Measurements from ENCODE around the gene KHDRBS2.

KHDRBS2 gene

DNA sequence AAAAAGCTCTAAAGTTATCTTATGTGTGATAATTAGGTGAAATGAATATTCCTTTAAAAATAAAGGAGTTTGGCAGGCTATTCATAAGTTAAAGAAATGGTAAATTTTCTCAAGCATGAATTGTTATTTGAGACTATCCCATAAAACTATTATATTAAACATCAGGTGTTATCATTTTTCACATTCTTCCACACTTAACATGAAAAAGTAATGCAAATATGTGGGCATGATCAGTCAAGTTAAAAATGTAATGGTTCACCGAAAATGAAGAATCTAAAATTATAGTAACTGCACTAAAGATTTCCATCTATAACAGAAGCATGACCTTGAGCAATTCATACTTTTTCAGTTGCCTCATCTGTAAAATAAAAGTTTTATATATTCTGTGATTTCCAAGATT, 110.8 kb downstream of the KHDRBS2 start:
- no peak for DNase-seq (ENCODE audit: low read depth in 3 of 3)

DNA sequence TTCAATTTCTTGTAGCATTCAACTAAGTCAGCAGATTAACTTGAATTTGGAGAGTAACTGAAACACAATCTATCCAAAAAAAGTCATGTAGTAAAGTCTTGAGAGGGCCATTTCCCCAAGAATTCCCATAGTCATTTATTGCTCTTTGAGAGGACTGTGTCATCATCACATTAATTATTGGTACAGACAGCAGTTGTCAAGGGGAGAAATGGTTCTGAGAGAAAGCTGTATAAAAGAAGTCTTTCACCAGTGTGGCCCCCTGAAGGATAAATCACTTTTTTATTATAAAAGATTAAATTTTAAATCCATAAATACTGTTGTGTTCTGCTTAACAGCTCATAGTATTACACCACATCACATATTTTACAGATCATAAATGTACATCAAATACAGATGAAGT, 111.5 kb downstream of the KHDRBS2 start:
- DNase-seq (ENCODE audit: low read depth in 3 of 3) = no peak

DNA sequence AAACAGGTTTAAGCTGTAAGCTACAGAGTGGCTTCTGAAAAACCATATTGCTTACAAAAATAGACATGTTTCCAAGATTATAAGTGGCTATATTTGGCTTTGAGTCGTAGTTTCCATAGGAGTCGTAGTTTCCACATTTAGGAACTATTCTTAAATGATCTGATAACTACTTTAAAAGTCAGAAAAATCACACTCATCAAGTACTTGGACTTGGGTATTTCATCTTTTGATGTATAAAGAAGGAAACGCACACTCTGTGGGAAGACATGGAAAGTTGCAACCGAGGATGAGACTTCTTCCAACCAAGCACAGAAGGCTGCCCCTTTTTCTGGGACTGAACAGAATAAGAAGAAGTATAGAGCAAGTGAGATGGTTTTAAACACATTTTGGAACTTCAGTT, 118.3 kb downstream of the KHDRBS2 start:
- no peak for DNase-seq (ENCODE audit: low read depth in 3 of 3)

DNA sequence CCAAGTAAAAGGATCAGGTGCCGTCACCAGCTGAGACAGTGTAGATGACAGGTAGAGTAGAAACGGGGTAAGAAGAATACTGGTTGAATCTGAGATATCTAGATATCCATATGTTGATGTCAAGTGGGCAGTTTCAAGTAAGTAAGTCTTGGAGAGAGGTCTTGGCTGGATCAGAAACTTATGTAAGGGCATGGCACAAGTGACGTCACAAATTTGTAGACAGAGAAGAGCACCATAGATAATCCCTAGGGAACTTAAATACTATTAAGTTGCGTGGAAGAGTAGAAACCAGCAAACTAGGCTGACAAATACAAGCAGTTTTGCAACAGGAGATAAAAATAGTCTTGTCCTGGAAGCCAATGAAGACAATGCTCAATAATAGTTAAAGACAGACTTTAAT, 123.2 kb downstream of the KHDRBS2 start:
- no peak for DNase-seq (ENCODE audit: low read depth in 3 of 3)

DNA sequence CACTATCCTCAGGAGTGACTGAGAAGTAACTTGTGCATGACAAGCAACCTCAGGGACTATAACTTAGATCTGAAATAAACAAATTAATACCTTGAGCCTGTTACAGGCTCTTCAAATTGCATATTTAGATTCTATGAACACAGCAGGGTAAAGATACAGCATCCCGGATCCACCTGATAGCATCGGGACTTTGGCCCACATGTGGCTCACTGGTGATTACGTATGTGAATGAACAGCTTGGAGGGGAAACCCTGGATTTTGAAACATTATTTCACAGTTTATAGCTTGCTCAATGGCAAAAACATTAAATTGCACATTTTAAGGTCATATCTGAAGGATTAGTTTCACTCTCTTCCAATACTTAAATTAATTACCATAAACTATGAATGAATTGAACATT, 133.2 kb downstream of the KHDRBS2 start:
- no peak for DNase-seq (ENCODE audit: low read depth in 3 of 3)

DNA sequence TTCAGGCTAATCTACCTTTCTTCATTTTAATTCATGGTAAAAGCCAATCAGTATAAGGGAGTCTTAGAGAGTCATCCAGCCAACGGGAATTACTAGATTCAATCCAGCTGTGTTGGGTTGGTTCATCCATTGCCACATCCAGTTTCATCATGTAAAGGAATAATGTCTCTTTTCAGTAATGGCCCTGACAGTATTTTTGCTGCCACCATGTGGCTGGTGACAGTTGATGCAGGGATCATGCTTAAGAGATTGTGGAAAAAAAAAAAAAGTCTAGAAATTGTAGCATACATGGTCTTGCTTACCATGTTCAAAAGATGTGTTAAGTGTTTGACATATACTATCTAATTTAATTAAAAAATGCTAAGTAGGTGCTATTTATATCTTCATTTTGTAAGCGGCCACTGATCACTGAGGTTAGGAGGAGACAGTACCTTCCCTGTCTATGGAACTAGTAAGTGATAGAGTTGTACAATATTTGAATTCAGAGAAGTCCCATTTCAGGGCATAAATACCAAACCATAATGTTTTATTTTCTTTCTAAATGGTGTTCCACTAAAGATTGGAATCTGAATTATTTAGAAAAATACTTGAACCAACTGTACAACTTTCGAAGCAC, 135.9 kb downstream of the KHDRBS2 start:
- no peak for DNase-seq (ENCODE audit: low read depth in 3 of 3)

DNA sequence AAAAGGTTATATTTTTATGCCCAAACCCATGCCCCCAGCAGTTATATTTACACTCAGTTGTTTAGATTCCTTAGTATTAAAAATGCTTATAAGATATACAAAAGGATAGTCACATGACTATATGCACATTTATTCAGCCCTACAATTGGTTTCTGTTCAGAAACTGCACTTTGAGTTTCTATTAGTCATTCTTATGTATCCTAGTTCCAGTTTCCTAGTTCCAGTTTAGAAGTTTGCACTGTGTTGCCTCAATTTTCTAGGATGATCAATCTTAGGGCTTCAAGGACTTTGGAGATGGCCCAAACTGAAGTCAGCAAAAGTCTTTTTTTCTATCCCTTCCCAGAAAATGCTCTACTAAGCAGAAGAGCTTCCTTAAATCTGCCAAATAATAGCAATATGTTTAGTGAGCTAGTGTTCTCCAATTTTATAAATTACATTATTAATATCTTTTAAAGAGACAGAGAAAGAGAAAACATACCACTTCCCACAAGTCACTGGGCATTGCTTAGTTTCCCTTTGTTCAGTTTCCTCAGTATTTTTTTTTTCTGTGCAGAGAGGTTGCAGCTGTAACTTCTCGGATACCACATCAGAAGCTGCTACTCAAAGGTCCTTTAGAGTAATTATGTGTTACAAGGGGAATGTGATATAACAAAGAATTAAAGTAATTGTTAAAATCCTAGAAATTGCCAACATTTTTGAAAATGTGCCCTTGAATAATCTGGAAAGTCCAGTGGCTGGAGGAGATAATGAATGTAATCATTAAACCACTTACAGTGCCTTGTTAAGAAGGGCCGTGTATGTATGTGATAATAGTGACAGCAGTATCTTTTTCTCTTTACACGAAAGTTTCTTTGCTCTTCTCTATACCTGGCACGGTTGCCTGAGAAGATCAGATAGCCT, 138.8 kb downstream of the KHDRBS2 start:
- DNase-seq (ENCODE audit: low read depth in 3 of 3) = no peak

DNA sequence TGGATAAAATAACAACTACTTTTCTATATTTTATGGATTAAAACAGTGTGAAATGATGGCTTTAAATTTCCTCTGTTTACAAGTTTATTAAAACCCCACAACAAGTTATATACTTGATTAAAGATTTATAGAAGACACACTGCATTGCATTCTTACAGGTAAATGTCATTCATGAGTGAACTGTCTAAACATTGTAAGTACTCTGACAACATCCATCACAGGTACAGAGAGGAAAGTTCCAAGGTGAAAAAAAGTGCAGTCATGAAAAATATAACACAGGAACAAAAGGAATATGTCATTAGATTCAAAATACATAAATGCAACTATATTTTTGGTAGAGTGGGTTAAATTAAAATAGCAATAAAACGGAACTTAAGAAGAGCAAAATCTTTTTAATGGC, 156.9 kb downstream of the KHDRBS2 start:
- DNase-seq (ENCODE audit: low read depth in 3 of 3) = no peak

DNA sequence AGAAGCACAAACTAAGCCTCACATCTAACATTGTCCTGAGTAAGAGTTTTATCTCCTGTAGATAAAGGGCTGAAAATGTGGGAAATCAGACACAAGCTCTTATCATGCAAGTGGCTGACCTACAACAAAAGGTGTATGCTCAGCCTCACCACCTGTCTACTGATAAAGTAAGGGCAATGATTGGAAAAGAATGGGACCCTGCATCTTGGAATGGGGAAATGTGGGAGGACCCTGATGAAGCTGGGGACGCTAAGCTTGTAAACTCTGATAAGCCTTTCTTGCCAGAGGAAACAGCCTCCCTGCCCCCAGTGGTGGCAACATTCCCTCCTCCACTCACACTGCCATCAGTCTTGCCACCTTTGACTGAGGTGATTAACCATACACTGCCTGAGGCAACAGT, 166.6 kb downstream of the KHDRBS2 start:
- no peak for DNase-seq (ENCODE audit: low read depth in 3 of 3)

DNA sequence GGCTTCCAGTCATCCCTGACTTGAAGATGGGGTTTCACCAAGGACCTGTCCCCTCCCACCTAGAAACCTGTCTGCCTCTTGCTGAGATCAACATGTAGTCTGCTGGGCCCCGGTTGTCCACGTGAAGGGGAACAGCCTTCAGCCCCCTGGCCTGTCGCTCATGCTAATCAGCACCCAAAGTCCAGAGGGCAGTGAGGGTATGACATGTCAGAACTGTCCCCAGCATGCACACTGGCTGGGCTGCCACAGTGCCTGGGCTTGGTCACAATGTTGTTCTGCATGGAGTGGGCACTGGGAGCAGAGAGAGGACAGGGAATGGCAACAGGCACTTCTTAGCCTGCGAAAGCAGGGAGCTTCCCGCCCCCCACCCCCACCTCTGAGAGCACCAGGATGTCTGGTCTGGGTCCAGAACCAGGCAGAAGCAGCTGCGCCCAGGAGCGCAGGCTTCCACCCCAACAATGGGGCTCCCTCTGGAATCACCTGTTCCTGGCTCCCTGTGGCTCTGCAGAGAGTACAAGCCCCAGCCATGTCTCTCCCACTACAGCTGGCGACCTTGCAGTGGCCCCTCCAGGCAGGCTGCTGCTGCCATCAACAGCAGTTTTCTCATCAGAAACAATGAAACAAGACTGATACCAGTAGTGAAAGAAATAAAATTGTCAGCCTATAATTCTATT, 182.7 kb downstream of the KHDRBS2 start:
- no peak for DNase-seq (ENCODE audit: low read depth in 3 of 3)

DNA sequence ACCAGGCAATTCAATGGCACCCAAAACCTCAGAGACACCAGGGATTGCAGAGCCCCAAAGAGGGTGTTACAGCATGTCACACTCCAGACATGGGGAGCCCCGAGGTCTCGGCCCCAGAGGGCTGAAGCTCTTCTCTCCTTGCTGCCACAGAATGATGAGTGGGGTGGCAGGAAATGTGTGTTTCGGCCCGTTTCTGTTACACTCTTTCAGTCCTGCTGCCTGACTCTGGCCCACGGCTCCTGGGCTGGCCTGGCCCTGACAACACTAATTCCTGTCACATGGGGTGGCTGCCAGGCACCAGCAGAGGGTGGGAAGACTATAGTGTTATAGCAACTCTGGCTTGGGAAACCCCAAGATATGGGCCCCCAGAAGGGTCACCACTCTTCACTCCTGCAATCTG, 183.6 kb downstream of the KHDRBS2 start:
- no peak for DNase-seq (ENCODE audit: low read depth in 3 of 3)

DNA sequence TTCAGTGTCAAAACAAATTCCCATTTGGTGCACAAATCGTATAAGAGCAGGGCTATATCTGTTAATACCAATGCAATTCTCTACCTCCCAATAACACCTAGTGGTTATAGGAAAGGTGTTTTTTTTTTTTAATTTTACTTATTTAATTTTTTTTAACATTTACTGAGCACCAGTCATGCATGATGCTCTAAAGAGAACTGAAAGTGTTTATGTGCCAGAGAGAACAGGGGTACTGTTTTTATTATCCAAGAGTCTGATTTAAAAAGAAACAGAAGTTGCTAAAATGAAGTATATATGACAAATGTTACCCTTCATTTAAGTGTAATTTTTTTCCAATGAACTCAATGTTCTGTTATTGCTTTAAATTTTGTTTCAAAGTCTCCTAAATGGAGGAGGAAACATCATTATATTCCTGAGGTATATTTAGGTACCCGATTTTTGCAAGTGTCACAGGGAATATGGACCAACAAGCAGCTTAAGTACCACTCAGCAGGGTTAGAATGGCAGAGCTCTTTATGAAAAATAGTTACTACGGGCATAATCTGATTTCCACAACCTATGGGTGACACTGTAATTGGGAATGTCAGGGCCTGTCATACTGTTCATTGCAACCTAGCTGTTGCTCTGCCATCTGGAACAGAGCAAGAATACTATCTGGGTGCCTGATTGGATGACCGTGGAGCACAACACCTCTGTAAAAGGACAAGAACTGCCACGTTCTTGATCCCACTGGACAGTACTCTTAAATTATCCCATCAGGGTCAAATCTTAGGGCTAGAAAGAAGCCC, 195.4 kb downstream of the KHDRBS2 start:
- DNase-seq (ENCODE audit: low read depth in 3 of 3) = no peak

DNA sequence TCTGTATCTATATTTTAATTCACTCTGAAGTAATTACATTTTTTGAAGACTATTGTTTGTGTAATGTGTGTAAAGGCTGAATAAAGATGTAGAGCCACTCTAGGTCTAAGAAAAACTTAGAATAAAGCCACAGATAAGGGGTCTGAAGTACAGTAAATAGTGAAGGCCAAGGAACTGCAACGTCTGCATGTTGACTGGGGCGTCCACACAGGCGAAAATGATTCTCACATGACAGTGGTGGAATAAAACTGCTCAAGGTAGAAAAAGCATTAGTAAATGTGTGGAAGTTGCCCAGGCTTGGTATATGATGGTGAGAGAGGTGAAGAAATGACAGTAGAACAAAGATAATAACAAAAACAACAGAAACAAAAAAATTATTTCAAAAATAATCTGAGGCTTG, 196.2 kb downstream of the KHDRBS2 start:
- DNase-seq (ENCODE audit: low read depth in 3 of 3) = no peak

DNA sequence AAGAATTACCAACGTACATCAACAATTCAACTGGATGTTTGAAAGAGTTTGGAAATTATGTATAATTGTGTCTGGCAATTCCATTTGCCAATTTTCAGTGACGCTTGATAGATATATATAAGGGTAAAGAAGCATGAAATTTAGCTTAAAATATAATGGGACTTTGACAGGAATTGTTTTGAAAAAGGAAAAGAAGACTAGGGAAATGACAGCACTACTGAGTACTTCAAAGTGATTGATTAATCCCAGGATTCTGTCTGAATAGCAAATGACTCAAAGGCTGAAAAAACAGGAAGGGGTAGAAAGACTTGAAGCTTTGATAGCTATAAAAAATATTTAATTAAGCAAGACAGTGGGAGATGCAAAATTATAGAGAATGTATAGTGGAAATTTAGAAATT, 200.0 kb downstream of the KHDRBS2 start:
- no peak for DNase-seq (ENCODE audit: low read depth in 3 of 3)

DNA sequence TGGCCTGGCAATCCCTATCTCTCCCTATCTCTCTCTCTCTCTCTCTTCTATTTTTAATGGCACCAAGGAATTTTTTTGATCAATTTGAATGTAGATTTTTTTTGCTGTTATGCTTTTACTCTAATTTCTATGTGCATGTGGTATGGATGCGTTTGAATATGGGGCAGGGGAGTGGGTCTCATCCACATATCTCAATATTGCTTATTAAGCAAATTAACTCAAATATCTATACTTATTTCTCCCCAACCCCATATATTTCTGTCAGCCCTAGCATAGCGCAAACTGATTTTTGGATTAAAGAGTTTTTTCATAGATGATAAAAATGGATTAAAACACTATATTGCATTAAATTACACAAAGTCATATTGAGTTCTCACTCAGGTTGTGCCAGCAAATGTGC, 210.2 kb downstream of the KHDRBS2 start:
- no peak for DNase-seq (ENCODE audit: low read depth in 3 of 3)

DNA sequence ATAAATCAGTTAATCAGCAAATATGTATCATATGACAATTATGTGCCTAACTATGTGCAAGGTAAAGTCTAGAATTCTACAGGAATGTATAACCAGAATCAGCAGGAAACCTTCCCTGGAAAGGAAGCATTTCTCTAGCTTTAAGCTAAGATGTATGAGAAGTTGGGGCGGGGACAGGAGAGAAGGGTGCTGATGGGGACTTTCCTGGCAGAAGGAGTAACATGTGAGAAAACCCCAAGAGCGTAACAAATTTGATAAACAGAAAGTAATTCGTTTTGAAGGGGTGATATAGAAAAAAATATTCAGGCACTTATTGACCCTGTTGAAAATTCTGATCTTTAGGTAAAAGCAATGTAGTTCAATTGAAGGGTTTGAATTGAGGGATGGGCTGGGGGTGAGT, 226.1 kb downstream of the KHDRBS2 start:
- no peak for DNase-seq (ENCODE audit: low read depth in 3 of 3)

DNA sequence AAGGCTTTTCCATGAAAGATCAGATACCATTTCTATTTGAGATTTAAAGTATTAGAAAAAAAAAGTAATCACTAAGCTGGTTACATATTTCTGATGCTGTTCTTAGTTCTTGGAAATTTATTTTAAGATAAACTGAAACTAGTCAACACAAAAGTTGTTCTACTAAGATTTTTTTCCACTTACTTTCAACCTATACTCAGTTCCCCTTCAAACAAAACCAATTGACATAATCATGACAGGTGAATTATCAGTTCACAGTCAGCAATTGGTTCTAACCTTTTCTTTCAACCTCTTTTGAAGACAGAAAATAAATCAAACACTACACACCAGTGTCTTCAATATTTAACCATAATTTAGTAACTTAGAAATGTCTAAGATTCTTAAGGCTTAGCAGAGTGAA, 228.7 kb downstream of the KHDRBS2 start:
- no peak for DNase-seq (ENCODE audit: low read depth in 3 of 3)

DNA sequence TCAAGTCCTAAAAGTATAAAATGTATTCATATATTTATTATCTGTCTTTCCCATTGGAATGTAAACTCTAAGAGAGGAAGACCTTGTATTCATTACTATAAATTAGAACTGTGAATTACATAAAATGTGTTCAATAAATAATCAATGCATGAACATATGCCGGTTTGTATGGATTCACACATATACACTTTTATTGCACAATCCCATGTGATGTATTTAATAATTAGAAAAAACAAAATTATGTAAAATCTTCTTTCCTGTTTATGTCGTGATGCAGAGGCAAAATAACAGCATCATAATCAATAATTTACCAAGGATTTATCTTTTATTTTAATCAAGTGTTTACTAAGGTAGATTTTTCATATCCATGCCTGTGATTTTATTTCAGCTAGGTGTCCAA, 240.5 kb downstream of the KHDRBS2 start:
- DNase-seq (ENCODE audit: low read depth in 3 of 3) = no peak

DNA sequence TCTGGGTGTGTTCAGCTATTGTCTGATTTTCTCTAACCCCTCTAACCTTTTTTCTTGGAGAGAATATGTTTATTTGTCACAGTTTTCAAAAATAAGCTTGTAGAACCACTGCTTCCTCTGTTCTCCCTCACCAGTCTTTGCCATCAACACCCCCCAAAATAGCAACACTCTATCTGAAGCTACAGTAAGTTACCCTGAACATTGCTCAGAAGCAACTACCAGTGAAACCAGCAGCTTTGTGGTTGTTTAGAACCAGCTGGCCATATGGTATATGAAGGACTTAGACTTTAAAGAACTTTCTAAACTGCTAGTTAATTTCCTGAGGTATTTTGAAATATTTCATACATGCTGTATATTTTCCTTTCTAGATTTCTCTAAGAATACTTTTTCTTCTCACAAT, 242.9 kb downstream of the KHDRBS2 start:
- DNase-seq (ENCODE audit: low read depth in 3 of 3) = no peak

DNA sequence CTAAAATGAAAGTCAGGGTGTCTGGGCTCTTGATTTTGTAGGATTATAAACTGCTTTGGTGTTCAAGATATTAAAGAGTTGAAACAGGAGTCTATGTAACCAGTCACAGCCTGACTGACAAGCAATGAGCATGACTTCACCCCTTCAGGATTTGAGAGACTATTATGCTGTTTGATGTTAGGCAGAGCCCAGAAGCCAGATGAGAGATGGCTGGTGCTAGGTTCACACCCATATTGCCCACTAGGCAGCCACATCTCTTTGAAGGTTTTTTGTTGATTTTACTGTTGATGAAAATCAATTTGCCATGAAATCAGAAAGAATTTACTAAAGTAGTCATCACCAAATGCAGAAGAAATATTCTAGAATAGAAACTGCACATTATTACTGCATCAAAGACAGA, 243.6 kb downstream of the KHDRBS2 start:
- DNase-seq (ENCODE audit: low read depth in 3 of 3) = no peak

DNA sequence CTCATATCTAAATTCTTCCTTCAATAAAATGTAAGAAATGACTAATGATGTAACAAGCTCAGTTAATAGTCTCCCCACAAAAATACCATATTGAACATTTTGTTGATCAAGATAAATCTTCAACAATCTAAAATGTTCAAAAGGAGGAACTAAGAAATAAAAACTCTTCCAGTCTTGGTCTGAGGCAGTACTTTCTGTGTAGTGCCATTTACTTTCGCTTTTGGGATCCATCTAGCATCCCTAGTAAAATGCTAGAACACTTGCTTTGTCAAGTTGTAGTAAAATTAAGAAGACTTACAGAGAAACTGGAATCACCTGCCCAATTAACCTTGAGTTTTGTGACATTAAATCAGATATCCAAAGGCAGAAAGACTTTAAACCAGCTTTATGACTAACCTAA, 246.4 kb downstream of the KHDRBS2 start:
- DNase-seq (ENCODE audit: low read depth in 3 of 3) = no peak

DNA sequence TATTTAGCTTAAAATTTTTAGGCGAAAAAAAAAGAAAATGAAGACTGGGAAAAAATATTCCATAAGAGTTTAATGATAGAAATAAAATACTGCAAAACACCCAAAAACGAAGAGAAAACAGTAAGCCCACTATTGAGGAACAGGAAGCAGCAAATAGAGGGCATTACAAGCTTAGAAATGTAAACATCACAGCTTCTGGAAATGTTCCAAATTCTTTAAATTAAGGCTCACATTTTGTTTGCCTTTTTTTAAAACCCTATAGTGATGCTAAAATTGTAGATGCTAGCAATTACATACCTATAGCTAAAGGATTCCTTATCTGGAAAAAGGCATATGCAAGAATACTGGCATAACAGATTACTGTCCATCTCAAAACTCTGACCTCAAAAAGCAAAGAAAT, 248.6 kb downstream of the KHDRBS2 start:
- DNase-seq (ENCODE audit: low read depth in 3 of 3) = no peak
